Measurements from ENCODE around the gene CSNK1D. TPM values are rescaled to one million over a fixed set of nuclear protein-coding genes. Genes with fewer than 3 reads are reported as not detected.

CSNK1D gene
- total RNA-seq, 1 experiment from 2014 or later = 234 TPM

DNA sequence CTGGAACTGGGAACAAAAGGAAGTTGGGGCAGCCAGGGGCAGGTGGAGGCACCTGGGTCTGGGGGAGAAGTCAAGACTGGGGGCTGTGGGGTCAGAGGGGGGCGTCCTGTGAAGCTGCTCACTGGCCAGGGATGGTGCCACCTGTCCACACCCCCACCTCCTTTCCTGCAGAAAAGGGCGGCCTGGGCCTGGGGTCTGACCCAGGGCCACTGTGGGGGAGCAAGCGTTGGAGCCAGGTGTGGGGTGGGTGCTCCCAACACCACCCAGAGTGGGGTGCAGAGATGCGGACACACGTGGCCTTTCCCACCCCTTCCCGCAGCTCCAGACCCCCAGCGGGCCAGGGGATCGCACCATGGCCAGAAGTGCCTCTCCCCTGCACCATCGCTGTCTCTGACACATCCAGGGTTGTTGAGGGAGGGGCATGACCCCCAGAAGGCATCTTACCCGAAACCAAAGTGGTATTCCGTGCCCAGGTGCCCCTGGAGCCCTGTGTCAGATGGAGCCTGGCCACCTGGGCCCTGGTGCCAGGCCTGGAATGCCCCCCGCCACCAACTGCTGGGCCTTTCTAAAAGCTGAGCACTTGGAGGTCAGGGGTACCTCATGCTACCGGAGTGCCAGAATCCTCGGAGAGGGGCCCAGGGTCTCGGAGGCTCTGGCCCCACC, 47.2 kb downstream of the CSNK1D start:
- intact Hi-C loops (cut with micrococcal nuclease; ENCODE audit: unreplicated experiment) (no loop called here), in situ Hi-C loops (cut with HindIII; ENCODE audit: low pct_unique_long_range_greater_than_20kb, low sequenced_read_pairs) (no loop called here)
- ATAC-seq (no peak), DNase-seq (ENCODE audit: low read depth, low spot score) (no peak)
- Histone ChIP-seq H3K27me3 (ENCODE audit: control insufficient read depth, insufficient read depth, low read length) (no peaks in the 10 kb centered on the region), H3K4me3 (ENCODE audit: low read depth in 2 of 2, low read length in 2 of 2) (no peak overlapping the region), H3K4me1 (ENCODE audit: control insufficient read depth, insufficient read depth, low read length) (peaks cover 8% of the 10 kb centered on the region), H3K36me3 (ENCODE audit: control insufficient read depth, insufficient read depth, low read length) (peaks cover 15% of the 10 kb centered on the region), H3K9me3 (ENCODE audit: control insufficient read depth, insufficient read depth, low read depth, low read length) (no peaks in the 10 kb centered on the region), H3K27ac (ENCODE audit: low read length) (no peak overlapping the region)
- CTCF ChIA-PET = interaction anchor here (1.1 kb wide), 1 partner anchor 22 kb away, joined by 3 read pairs; no protein-coding TSS in a partner anchor
- POLR2A ChIA-PET = interaction anchor here (0.6 to 0.7 kb wide), 3 partner anchors 8 to 519 kb away, joined by 3 to 4 read pairs (median 3); no protein-coding TSS in a partner anchor
- BruUV-seq (replicated peaks) = no TSS peak
- TF ChIP-seq, protein P1, sequence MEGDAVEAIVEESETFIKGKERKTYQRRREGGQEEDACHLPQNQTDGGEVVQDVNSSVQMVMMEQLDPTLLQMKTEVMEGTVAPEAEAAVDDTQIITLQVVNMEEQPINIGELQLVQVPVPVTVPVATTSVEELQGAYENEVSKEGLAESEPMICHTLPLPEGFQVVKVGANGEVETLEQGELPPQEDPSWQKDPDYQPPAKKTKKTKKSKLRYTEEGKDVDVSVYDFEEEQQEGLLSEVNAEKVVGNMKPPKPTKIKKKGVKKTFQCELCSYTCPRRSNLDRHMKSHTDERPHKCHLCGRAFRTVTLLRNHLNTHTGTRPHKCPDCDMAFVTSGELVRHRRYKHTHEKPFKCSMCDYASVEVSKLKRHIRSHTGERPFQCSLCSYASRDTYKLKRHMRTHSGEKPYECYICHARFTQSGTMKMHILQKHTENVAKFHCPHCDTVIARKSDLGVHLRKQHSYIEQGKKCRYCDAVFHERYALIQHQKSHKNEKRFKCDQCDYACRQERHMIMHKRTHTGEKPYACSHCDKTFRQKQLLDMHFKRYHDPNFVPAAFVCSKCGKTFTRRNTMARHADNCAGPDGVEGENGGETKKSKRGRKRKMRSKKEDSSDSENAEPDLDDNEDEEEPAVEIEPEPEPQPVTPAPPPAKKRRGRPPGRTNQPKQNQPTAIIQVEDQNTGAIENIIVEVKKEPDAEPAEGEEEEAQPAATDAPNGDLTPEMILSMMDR (IDR thresholded peaks at IDR 0.05) = no peak
- TF ChIP-seq POLR2AphosphoS5 (IDR thresholded peaks at IDR 0.05; ENCODE audit: low read depth, low read length) = no peak
- no peak for TF ChIP-seq TCF7L2 (IDR thresholded peaks at IDR 0.05; ENCODE audit: low read depth, low read length)
- no peak for TF ChIP-seq SIN3A (IDR thresholded peaks at IDR 0.05; ENCODE audit: borderline replicate concordance, insufficient read depth, low read depth, low read length)
- TF ChIP-seq REST (IDR thresholded peaks at IDR 0.05; ENCODE audit: insufficient read depth in 1 of 2, low read depth in 2 of 2, low read length in 1 of 2) = no peak

GRCh38 chr17:82225368-82226029, 48.0 kb downstream of the CSNK1D start:
- POLR2A ChIA-PET = interaction anchor here (0.6 to 0.7 kb wide), 2 partner anchors 322 to 518 kb away, joined by 3 to 4 read pairs; no protein-coding TSS in a partner anchor
- peaks cover 8% of the 10 kb centered on the region for H3K4me1 ChIP-seq (ENCODE audit: control insufficient read depth, insufficient read depth, low read length)
- CTCF ChIA-PET = interaction anchor here (0.6 to 1.1 kb wide), 2 partner anchors 16 to 22 kb away, joined by 3 read pairs; no protein-coding TSS in a partner anchor
- in situ Hi-C loops (cut with HindIII; ENCODE audit: low pct_unique_long_range_greater_than_20kb, low sequenced_read_pairs) (no loop called here), intact Hi-C loops (cut with micrococcal nuclease; ENCODE audit: unreplicated experiment) (no loop called here)
- no peak for ATAC-seq
- H3K9me3 ChIP-seq (ENCODE audit: control insufficient read depth, insufficient read depth, low read depth, low read length) = no peaks in the 10 kb centered on the region
- no peak for DNase-seq (ENCODE audit: low read depth, low spot score)
- no peaks in the 10 kb centered on the region for H3K27me3 ChIP-seq (ENCODE audit: control insufficient read depth, insufficient read depth, low read length)
- BruUV-seq (replicated peaks) = no TSS peak
- peak overlapping the region; percentile 44; the same call in 1 of the 2 replicates for H3K27ac ChIP-seq (ENCODE audit: low read length)
- peaks cover 15% of the 10 kb centered on the region for H3K36me3 ChIP-seq (ENCODE audit: control insufficient read depth, insufficient read depth, low read length)
- TF ChIP-seq POLR2AphosphoS5 (IDR thresholded peaks at IDR 0.05; ENCODE audit: low read depth, low read length) = no peak
- TF ChIP-seq, protein P1 (IDR thresholded peaks at IDR 0.05) = no peak
- TF ChIP-seq TCF7L2 (IDR thresholded peaks at IDR 0.05; ENCODE audit: low read depth, low read length) = no peak
- TF ChIP-seq SIN3A (IDR thresholded peaks at IDR 0.05; ENCODE audit: borderline replicate concordance, insufficient read depth, low read depth, low read length) = no peak
- TF ChIP-seq REST (IDR thresholded peaks at IDR 0.05; ENCODE audit: insufficient read depth in 1 of 2, low read depth in 2 of 2, low read length in 1 of 2) = no peak
- no peak overlapping the region for H3K4me3 ChIP-seq (ENCODE audit: low read depth in 2 of 2, low read length in 2 of 2)

Data from Panc1 (cell line).